ENCODE measurements around the gene ACCS. TPM values are rescaled to one million over a fixed set of nuclear protein-coding genes. Genes with fewer than 3 reads are reported as not detected.

ACCS gene
- total RNA-seq, 1 donor from 2014 or later = 7.9 TPM

- TF ChIP-seq CTCF (IDR thresholded peaks at IDR 0.05; ENCODE audit: borderline replicate concordance) = no peak
- intact Hi-C loops (cut with micrococcal nuclease) = no loop called here
- Histone ChIP-seq H3K9me3 (replicated peaks) (no peaks in the 10 kb centered on the region), H3K27me3 (ENCODE audit: low read depth) (no peaks in the 10 kb centered on the region), H3K4me3 (no peak overlapping the region), H3K27ac (replicated peaks) (no peak overlapping the region), H3K36me3 (peaks cover 72% of the 10 kb centered on the region), H3K4me1 (no peaks in the 10 kb centered on the region)
- no peak for DNase-seq
Measured at GRCh38 chr11:44079376-44079775, 13.3 kb downstream of the ACCS start.

GRCh38 chr11:44080951-44081350 is 14.9 kb downstream of the ACCS start:
- DNase-seq = no peak
- Histone ChIP-seq H3K4me3 (no peak overlapping the region), H3K4me1 (no peaks in the 10 kb centered on the region), H3K27me3 (ENCODE audit: low read depth) (no peaks in the 10 kb centered on the region), H3K9me3 (replicated peaks) (peaks cover 3% of the 10 kb centered on the region), H3K27ac (replicated peaks) (no peak overlapping the region), H3K36me3 (peaks cover 59% of the 10 kb centered on the region)
- TF ChIP-seq CTCF (IDR thresholded peaks at IDR 0.05; ENCODE audit: borderline replicate concordance) = no peak
- intact Hi-C loops (cut with micrococcal nuclease) = no loop called here

GRCh38 chr11:44082645-44083044 is 16.6 kb downstream of the ACCS start:
- Histone ChIP-seq H3K27ac (replicated peaks) (no peak overlapping the region), H3K36me3 (peaks cover 44% of the 10 kb centered on the region), H3K9me3 (replicated peaks) (peaks cover 3% of the 10 kb centered on the region), H3K4me1 (no peaks in the 10 kb centered on the region), H3K4me3 (no peak overlapping the region), H3K27me3 (ENCODE audit: low read depth) (no peaks in the 10 kb centered on the region)
- DNase-seq = no peak
- TF ChIP-seq CTCF (IDR thresholded peaks at IDR 0.05; ENCODE audit: borderline replicate concordance) = no peak
- intact Hi-C loops (cut with micrococcal nuclease) = no loop called here

GRCh38 chr11:44083433-44083832 is 17.4 kb downstream of the ACCS start:
- Histone ChIP-seq H3K4me1 (no peaks in the 10 kb centered on the region), H3K27me3 (ENCODE audit: low read depth) (no peaks in the 10 kb centered on the region), H3K9me3 (replicated peaks) (peaks cover 3% of the 10 kb centered on the region), H3K4me3 (no peak overlapping the region), H3K36me3 (peaks cover 39% of the 10 kb centered on the region), H3K27ac (replicated peaks) (no peak overlapping the region)
- intact Hi-C loops (cut with micrococcal nuclease) = no loop called here
- TF ChIP-seq CTCF (IDR thresholded peaks at IDR 0.05; ENCODE audit: borderline replicate concordance) = no peak
- no peak for DNase-seq

GRCh38 chr11:44083906-44084305 is 17.8 kb downstream of the ACCS start:
- Histone ChIP-seq H3K9me3 (replicated peaks) (peaks cover 3% of the 10 kb centered on the region), H3K27me3 (ENCODE audit: low read depth) (no peaks in the 10 kb centered on the region), H3K36me3 (peaks cover 38% of the 10 kb centered on the region), H3K4me1 (no peaks in the 10 kb centered on the region), H3K27ac (replicated peaks) (no peak overlapping the region), H3K4me3 (no peak overlapping the region)
- no peak for DNase-seq
- no peak for TF ChIP-seq CTCF (IDR thresholded peaks at IDR 0.05; ENCODE audit: borderline replicate concordance)
- intact Hi-C loops (cut with micrococcal nuclease) = no loop called here

GRCh38 chr11:44085330-44085729 is 19.3 kb downstream of the ACCS start:
- DNase-seq = no peak
- Histone ChIP-seq H3K4me3 (no peak overlapping the region), H3K4me1 (peaks cover 7% of the 10 kb centered on the region), H3K36me3 (peaks cover 28% of the 10 kb centered on the region), H3K27me3 (ENCODE audit: low read depth) (no peaks in the 10 kb centered on the region), H3K27ac (replicated peaks) (no peak overlapping the region), H3K9me3 (replicated peaks) (peaks cover 9% of the 10 kb centered on the region)
- TF ChIP-seq CTCF (IDR thresholded peaks at IDR 0.05; ENCODE audit: borderline replicate concordance) = no peak
- intact Hi-C loops (cut with micrococcal nuclease) = no loop called here

Measured in left ventricle myocardium inferior (tissue), 1 donor.